ENCODE measurements around the gene REPS2.

Gene REPS2

DNA sequence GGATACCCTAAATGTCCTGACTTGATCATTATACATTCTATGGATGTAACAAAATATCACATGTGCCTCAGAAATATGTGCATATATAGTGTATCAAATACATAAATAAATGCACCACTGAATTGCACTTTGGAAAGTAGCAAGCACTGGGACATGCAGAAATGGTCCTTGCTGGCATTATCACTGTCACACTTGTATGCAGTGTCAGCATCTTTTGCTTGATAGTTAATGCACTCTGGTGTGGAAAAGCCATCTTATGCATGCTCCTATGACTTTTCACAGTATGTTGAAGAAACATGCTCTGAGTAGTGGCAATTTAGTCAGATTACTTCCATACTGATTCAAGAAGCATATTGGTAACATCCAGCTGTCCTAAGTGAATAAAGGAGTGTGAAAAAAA is 27.5 kb upstream of the REPS2 start:
- no peak for DNase-seq (ENCODE audit: low read depth)
- TF ChIP-seq, protein P1, sequence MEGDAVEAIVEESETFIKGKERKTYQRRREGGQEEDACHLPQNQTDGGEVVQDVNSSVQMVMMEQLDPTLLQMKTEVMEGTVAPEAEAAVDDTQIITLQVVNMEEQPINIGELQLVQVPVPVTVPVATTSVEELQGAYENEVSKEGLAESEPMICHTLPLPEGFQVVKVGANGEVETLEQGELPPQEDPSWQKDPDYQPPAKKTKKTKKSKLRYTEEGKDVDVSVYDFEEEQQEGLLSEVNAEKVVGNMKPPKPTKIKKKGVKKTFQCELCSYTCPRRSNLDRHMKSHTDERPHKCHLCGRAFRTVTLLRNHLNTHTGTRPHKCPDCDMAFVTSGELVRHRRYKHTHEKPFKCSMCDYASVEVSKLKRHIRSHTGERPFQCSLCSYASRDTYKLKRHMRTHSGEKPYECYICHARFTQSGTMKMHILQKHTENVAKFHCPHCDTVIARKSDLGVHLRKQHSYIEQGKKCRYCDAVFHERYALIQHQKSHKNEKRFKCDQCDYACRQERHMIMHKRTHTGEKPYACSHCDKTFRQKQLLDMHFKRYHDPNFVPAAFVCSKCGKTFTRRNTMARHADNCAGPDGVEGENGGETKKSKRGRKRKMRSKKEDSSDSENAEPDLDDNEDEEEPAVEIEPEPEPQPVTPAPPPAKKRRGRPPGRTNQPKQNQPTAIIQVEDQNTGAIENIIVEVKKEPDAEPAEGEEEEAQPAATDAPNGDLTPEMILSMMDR (conservative IDR thresholded peaks at IDR 0.05; ENCODE audit: low read depth, low read length) = no peak
- H3K4me3 ChIP-seq (ENCODE audit: low read length) = no peak overlapping the region

DNA sequence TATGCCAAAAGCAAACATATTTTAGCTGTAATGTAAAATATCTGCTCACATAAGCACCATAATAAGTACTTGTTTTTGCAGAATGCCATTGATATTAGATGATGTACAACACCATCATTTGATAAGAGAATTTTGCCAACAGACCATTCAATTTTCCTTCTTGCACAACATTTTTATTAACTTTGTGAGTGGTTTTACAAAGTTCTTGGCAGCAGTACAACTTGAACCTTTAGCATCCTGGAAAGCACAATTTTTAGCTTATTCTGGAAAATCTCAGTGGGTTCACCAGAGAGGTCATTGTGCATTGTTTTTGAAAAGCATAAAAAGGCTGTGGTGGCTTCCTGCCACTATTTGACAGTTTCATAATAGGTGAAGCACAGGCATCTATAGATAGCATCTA is 26.4 kb upstream of the REPS2 start:
- no peak for DNase-seq (ENCODE audit: low read depth)
- TF ChIP-seq, protein P1 (conservative IDR thresholded peaks at IDR 0.05; ENCODE audit: low read depth, low read length) = no peak
- no peak overlapping the region for H3K4me3 ChIP-seq (ENCODE audit: low read length)

DNA sequence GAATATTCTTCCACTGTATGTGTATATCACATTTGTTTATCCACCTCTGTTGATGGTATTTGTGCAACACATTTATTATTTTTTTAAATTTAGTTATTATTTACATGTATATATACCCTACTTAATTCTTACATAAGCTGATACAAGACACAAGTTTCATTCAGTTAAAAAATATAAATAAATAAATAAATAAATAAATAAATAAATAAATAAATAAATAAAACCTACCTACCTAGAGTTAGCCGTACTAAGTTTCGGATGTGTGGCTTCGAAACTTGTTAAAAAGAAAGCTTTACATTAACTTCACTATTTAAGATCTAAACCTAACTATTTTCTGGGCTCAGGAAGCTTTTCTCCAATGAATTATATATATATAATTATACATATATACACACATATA is 23.3 kb upstream of the REPS2 start:
- H3K4me3 ChIP-seq (ENCODE audit: low read length) = no peak overlapping the region
- TF ChIP-seq, protein P1 (conservative IDR thresholded peaks at IDR 0.05; ENCODE audit: low read depth, low read length) = no peak
- no peak for DNase-seq (ENCODE audit: low read depth)

DNA sequence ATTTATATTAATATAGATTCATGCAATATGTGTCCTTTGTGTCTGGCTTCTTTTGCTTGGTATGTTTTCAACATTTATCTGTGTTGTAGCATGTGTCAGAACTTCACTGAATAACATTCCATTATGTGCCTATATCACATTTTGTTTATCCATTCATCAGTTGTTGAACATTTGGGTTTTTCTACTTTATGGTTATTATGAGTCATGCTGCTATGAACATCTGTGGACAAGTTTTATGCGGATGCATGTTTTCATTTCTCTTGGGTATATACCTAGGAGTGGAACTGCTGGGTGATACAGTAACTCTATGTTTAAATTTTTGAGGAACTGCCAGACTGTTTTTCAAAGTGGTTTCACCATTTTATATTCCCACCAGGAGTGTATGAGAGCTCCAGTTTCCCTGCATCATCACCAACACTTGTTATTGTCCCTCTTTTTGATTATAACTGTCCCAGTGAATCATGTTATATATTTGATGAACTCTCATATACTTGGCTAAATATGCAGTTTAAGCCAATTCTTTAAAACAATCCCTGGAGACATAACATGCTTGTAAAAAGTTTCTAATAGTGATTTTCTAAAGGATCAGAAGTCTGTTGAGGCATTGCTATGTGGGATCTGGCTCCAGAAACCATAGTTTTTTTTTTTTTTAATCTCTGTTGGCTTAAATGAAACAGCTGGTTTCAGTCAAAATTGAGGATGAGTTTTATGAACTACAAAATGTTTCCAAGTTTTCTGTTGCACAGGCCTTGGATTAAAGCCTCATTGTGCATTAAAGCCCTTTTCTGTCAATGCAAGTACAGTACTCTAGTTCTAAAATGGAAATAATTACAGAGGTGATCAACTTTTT is 21.6 kb upstream of the REPS2 start:
- TF ChIP-seq, protein P1 (conservative IDR thresholded peaks at IDR 0.05; ENCODE audit: low read depth, low read length) = no peak
- H3K4me3 ChIP-seq (ENCODE audit: low read length) = no peak overlapping the region
- DNase-seq (ENCODE audit: low read depth) = no peak

DNA sequence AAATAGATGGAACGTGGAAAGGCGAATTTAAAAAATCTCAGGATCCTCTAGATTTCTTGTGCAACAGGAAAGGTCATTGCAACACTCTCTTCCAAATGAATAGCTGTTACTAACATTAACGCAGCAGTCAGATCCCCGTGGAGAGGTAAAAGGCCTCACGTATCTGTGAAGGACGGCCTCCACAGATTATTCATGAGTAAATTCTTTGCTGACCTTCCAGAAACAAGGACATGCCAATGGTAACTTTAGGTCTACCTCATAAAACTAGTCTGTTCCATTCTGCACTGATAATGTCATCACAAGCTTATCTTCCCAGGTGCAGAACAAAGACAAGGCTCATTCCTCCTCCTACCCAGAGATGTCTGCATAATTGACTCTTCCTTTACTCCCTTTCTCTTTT is 16.1 kb upstream of the REPS2 start:
- H3K4me3 ChIP-seq (ENCODE audit: low read length) = no peak overlapping the region
- TF ChIP-seq, protein P1 (conservative IDR thresholded peaks at IDR 0.05; ENCODE audit: low read depth, low read length) = no peak
- no peak for DNase-seq (ENCODE audit: low read depth)

DNA sequence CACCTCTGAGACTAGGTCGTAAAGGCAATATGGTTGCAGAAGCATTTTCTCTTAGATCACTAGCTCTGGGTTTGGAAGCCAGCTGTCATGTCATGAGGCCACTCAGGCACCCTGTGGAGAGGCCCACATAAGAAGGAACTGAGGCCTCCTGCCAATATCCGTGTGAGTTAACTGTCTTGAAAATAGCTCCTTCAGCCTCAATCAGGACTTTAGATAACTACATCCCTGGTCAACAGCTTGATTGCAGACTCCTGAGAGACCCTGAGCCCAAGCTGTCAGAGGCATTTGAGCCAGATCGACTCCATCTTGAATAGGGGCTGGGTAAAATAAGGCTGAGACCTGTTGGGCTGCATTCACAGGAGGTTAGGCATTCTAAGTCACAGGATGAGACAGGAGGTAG is 15.1 kb upstream of the REPS2 start:
- no peak for DNase-seq (ENCODE audit: low read depth)
- TF ChIP-seq, protein P1 (conservative IDR thresholded peaks at IDR 0.05; ENCODE audit: low read depth, low read length) = no peak
- H3K4me3 ChIP-seq (ENCODE audit: low read length) = no peak overlapping the region

Measured in retinal pigment epithelial cell (primary cell).